Epithelial cell of alveolus of lung (primary cell): ENCODE results near the gene ZNF763. TPM values are rescaled to one million over a fixed set of nuclear protein-coding genes. Genes with fewer than 3 reads are reported as not detected.

Experiments used
- total RNA-seq: library from RNA; depleted of rRNA; stranded (reverse); fragments of >200 nt; gene quantifications from 2 replicates; pipeline ENCODE4 v1.2.1, GENCODE V29; 2015

ZNF763 gene
- 0.13 and 5.5 TPM in 2 replicates for total RNA-seq

GRCh38 chr19:11964858-11965645 is at the start of gene ZNF763:
Gene ZNF763 (plus strand): TSS chr19:11965040. CDS start chr19:11965209, 169 bp downstream.

GRCh38 chr19:11924886-11925650 is 39.8 kb upstream of the ZNF763 start, which contains the start of gene ZNF700:
Gene ZNF700 (plus strand): TSS chr19:11925107. CDS start chr19:11925211, 104 bp downstream.

Other genes with a start within 250 kb of the ZNF763 start
- 3.0 and 3.4 TPM in 2 replicates for gene ZNF823, start 226.1 kb upstream of the ZNF763 start, total RNA-seq
- gene ZNF441, start 198.0 kb upstream of the ZNF763 start, total RNA-seq, result 2.1 and 2.5 TPM in 2 replicates
- gene ZNF491, start 166.5 kb upstream of the ZNF763 start, total RNA-seq, result 0.39 and 1.0 TPM in 2 replicates
- gene ZNF440, start 150.8 kb upstream of the ZNF763 start, total RNA-seq, result 2.3 and 6.9 TPM in 2 replicates
- gene ZNF439, start 116.3 kb upstream of the ZNF763 start, total RNA-seq, result 1.4 and 9.3 TPM in 2 replicates
- 4.3 and 13.3 TPM in 2 replicates for gene ZNF69, start 77.3 kb upstream of the ZNF763 start, total RNA-seq
- gene ZNF700, start 39.9 kb upstream of the ZNF763 start, total RNA-seq, result 4.9 and 7.2 TPM in 2 replicates
- gene ZNF433, start 70.6 kb downstream of the ZNF763 start, total RNA-seq, result 4.7 and 12.9 TPM in 2 replicates
- gene ZNF878, start 87.9 kb downstream of the ZNF763 start, total RNA-seq, result 0.08 and 0.13 TPM in 2 replicates
- gene ZNF844, start 99.7 kb downstream of the ZNF763 start, total RNA-seq, result 2.3 and 9.0 TPM in 2 replicates
- 2.5 and 3.5 TPM in 2 replicates for gene ZNF20, start 175.3 kb downstream of the ZNF763 start, total RNA-seq
- 3.6 and 10.7 TPM in 2 replicates for gene ZNF625, start 191.7 kb downstream of the ZNF763 start, total RNA-seq
- gene ZNF136, start 198.1 kb downstream of the ZNF763 start, total RNA-seq, result 3.1 and 8.3 TPM in 2 replicates